ENCODE measurements around the gene TPM1. TPM values are rescaled to one million over a fixed set of nuclear protein-coding genes. Genes with fewer than 3 reads are reported as not detected.

Gene TPM1
- total RNA-seq, 1 experiment from 2014 or later, result 22.5 TPM

DNA sequence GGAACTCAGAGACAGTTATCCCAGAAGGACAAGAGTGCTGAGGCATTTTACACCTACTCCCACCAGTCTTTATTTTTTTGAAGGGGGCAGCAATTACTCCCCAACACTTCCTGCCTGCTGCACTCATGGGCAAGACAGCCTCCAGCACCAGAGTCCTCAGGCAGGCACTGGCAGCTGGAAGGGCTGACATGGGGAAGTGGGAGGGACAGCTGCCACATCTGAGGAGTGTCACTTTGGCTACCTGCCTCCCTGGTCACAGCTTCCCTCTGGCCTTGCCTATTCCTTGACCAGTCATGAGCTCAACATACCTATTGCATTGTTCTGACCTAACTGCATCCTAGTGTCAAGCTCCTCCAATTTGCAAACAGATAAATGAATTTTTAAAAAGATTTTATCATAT is 68.9 kb downstream of the TPM1 start:
- Histone ChIP-seq H2AFZ (ENCODE audit: low read depth, low read length, poor library complexity, severe bottlenecking) (no peak overlapping the region), H3K27me3 (ENCODE audit: insufficient read depth, low read length) (no peaks in the 10 kb centered on the region), H3K36me3 (ENCODE audit: control insufficient read depth in 1 of 2, insufficient read depth in 2 of 2, low read length in 2 of 2) (no peaks in the 10 kb centered on the region), H4K20me1 (ENCODE audit: insufficient read depth) (no peaks in the 10 kb centered on the region), H3K9me3 (ENCODE audit: control insufficient read depth in 1 of 2, insufficient read depth in 1 of 2, low read depth in 1 of 2, low read length in 2 of 2) (no peaks in the 10 kb centered on the region), H3K4me3 (replicated peaks in 1 of 2; ENCODE audit: low read depth in 1 of 2, low read length in 2 of 2) (no peak overlapping the region), H3K4me1 (ENCODE audit: control insufficient read depth in 1 of 2, insufficient read depth in 2 of 2, low read length in 2 of 2) (peaks cover 10 to 16% of the 10 kb centered on the region in 2 experiments), H3K9ac (ENCODE audit: low read length) (no peak overlapping the region), H3K27ac (ENCODE audit: low read depth, low read length) (no peak overlapping the region), H3K9me2 (ENCODE audit: insufficient read depth) (no peaks in the 10 kb centered on the region), H3K79me2 (ENCODE audit: insufficient read depth, low read length) (no peaks in the 10 kb centered on the region), H3K4me2 (ENCODE audit: low read length) (no peak overlapping the region)
- ATAC-seq, result no peak
- TF ChIP-seq ELF1 (IDR thresholded peaks at IDR 0.05; ENCODE audit: borderline replicate concordance, low read depth) (no peak), ZNF274 (IDR thresholded peaks at IDR 0.05; ENCODE audit: low read depth, low read length) (no peak), SP1 (IDR thresholded peaks at IDR 0.05; ENCODE audit: low read depth) (no peak), EGR1 (IDR thresholded peaks at IDR 0.05; ENCODE audit: low read depth) (no peak), POLR2A (IDR thresholded peaks at IDR 0.05; ENCODE audit: borderline replicate concordance, extremely low read depth, insufficient read depth, insufficient read length) (no peak), FOSL1 (IDR thresholded peaks at IDR 0.05; ENCODE audit: low read depth) (no peak)
- CTCF ChIA-PET, result interaction anchor here (1.2 kb wide), 1 partner anchor 17 kb away, joined by 3 read pairs; no protein-coding TSS in a partner anchor
- DNase-seq (ENCODE audit: low read depth, low spot score), result no peak
- POLR2A ChIA-PET, result no interaction called here
- intact Hi-C loops (cut with micrococcal nuclease), result no loop called here
- no TSS peak for BruUV-seq (replicated peaks)
- RAD21 ChIA-PET (ENCODE audit: low non-redundant PET in 1 of 2, low total read pairs in 2 of 2, uncharacterized antibody in 2 of 2, unreplicated experiment in 2 of 2), result no interaction called here

DNA sequence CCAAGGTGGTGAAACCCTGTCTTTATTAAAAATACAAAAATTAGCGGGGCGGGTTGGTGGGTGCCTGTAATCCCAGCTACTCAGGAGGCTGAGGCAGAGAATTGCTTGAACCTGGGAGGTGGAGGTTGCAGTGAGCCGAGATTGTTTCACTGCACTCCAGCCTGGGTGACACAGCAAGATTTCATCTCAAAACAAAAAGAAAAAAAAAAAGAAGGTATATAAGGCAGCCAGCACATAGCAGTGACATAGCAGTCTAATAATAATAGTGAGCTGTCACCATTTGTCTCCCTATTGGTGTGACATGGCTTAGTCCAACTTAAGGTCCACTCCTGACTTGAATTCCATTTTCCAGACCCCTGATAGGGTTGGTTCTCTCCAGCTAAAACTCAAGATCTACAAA is 70.3 kb downstream of the TPM1 start:
- Histone ChIP-seq H3K36me3 (ENCODE audit: control insufficient read depth in 1 of 2, insufficient read depth in 2 of 2, low read length in 2 of 2) (no peaks in the 10 kb centered on the region), H3K9me2 (ENCODE audit: insufficient read depth) (no peaks in the 10 kb centered on the region), H3K4me1 (ENCODE audit: control insufficient read depth in 1 of 2, insufficient read depth in 2 of 2, low read length in 2 of 2) (peaks cover 8 to 10% of the 10 kb centered on the region in 2 experiments), H3K4me2 (ENCODE audit: low read length) (no peak overlapping the region), H3K9ac (ENCODE audit: low read length) (no peak overlapping the region), H3K27me3 (ENCODE audit: insufficient read depth, low read length) (no peaks in the 10 kb centered on the region), H3K27ac (ENCODE audit: low read depth, low read length) (no peak overlapping the region), H3K4me3 (replicated peaks in 1 of 2; ENCODE audit: low read depth in 1 of 2, low read length in 2 of 2) (no peak overlapping the region), H3K79me2 (ENCODE audit: insufficient read depth, low read length) (no peaks in the 10 kb centered on the region), H4K20me1 (ENCODE audit: insufficient read depth) (no peaks in the 10 kb centered on the region), H3K9me3 (ENCODE audit: control insufficient read depth in 1 of 2, insufficient read depth in 1 of 2, low read depth in 1 of 2, low read length in 2 of 2) (no peaks in the 10 kb centered on the region), H2AFZ (ENCODE audit: low read depth, low read length, poor library complexity, severe bottlenecking) (no peak overlapping the region)
- ATAC-seq, result no peak
- ChIA-PET CTCF (no interaction called here), POLR2A (no interaction called here), RAD21 (ENCODE audit: low non-redundant PET in 1 of 2, low total read pairs in 2 of 2, uncharacterized antibody in 2 of 2, unreplicated experiment in 2 of 2) (no interaction called here)
- DNase-seq (ENCODE audit: low read depth, low spot score), result no peak
- TF ChIP-seq ELF1 (IDR thresholded peaks at IDR 0.05; ENCODE audit: borderline replicate concordance, low read depth) (no peak), SRF (IDR thresholded peaks at IDR 0.05; ENCODE audit: low read depth) (no peak), TCF7L2 (IDR thresholded peaks at IDR 0.05; ENCODE audit: borderline replicate concordance, extremely low read depth, insufficient read depth, insufficient read length) (no peak), YY1 (IDR thresholded peaks at IDR 0.05; ENCODE audit: extremely low read depth, insufficient replicate concordance, low read depth, low read length) (no peak), ZNF274 (IDR thresholded peaks at IDR 0.05; ENCODE audit: low read depth, low read length) (no peak), EZH2 (IDR thresholded peaks at IDR 0.05) (no peak)
- TF ChIP-seq, protein P1, sequence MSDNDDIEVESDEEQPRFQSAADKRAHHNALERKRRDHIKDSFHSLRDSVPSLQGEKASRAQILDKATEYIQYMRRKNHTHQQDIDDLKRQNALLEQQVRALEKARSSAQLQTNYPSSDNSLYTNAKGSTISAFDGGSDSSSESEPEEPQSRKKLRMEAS (IDR thresholded peaks at IDR 0.05), result no peak
- TF ChIP-seq, protein P2, sequence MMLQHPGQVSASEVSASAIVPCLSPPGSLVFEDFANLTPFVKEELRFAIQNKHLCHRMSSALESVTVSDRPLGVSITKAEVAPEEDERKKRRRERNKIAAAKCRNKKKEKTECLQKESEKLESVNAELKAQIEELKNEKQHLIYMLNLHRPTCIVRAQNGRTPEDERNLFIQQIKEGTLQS (IDR thresholded peaks at IDR 0.05), result no peak
- TF ChIP-seq, protein P3, sequence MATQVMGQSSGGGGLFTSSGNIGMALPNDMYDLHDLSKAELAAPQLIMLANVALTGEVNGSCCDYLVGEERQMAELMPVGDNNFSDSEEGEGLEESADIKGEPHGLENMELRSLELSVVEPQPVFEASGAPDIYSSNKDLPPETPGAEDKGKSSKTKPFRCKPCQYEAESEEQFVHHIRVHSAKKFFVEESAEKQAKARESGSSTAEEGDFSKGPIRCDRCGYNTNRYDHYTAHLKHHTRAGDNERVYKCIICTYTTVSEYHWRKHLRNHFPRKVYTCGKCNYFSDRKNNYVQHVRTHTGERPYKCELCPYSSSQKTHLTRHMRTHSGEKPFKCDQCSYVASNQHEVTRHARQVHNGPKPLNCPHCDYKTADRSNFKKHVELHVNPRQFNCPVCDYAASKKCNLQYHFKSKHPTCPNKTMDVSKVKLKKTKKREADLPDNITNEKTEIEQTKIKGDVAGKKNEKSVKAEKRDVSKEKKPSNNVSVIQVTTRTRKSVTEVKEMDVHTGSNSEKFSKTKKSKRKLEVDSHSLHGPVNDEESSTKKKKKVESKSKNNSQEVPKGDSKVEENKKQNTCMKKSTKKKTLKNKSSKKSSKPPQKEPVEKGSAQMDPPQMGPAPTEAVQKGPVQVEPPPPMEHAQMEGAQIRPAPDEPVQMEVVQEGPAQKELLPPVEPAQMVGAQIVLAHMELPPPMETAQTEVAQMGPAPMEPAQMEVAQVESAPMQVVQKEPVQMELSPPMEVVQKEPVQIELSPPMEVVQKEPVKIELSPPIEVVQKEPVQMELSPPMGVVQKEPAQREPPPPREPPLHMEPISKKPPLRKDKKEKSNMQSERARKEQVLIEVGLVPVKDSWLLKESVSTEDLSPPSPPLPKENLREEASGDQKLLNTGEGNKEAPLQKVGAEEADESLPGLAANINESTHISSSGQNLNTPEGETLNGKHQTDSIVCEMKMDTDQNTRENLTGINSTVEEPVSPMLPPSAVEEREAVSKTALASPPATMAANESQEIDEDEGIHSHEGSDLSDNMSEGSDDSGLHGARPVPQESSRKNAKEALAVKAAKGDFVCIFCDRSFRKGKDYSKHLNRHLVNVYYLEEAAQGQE (IDR thresholded peaks at IDR 0.05; ENCODE audit: low read depth), result no peak
- intact Hi-C loops (cut with micrococcal nuclease), result no loop called here
- BruUV-seq (replicated peaks), result no TSS peak

Measured in HCT116 (cell line).